ENCODE measurements around the gene LPCAT3.
A peak's percentile ranks its signal among the peaks of the same experiment; 100 is the strongest.

LPCAT3 gene

DNA sequence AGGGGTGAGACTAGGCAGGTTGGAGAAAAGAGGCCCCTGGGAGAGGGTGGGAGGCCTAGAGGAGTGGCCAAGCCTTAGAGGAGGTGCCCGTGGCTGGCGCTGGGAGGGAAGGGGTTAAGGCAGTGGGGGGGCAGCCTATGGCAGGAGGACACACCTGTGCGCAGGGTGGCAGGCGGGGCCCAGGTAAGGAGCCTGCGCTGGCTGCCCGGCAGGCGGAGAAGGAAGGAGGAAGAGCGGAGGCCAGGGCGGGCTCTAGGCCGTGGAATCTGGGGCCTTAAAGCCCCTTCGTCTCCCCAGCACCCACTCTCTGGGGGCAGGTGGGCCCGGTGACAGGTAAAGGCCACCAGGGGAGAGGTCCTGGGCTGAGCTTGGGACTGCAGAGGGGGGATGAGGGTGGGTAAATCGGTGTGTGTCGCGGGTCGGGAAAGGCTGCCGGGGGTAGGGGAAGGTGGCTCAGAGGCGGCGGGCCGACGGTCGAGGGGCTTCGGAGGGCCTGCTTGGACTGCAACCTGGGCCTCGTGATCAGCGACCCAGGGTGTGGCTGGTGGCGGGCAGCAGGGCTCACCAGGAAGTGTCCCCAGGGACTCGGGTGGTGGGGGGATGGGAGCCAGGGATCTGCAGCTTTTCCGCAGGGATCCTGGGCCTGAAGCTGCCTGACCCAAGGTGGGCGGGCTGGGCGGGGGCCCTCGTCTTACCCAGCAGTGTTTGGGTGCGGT is 55.1 kb downstream of the LPCAT3 start:
- Mint-ChIP-seq H3K4me1 (ENCODE audit: low read depth in 2 of 2) (peaks cover 44 to 47% of the 10 kb centered on the region in 2 donors), H3K9me3 (no peaks in the 10 kb centered on the region), H3K27me3 (no peaks in the 10 kb centered on the region), H3K4me3 (no peak overlapping the region), H3K36me3 (ENCODE audit: insufficient read depth) (peaks cover 65% of the 10 kb centered on the region), H3K27ac (peak overlapping the region; percentile 99)
- no peak for DNase-seq
- no peak for ATAC-seq (replicated peaks)

- DNase-seq (no peak), ATAC-seq (replicated peaks) (no peak)
- H3K27me3 Mint-ChIP-seq = no peaks in the 10 kb centered on the region
- H3K36me3 Mint-ChIP-seq (ENCODE audit: insufficient read depth) = peaks cover 70% of the 10 kb centered on the region
- H3K4me1 Mint-ChIP-seq (ENCODE audit: low read depth in 2 of 2) = peaks cover 49 to 54% of the 10 kb centered on the region in 2 donors
- H3K9me3 Mint-ChIP-seq = no peaks in the 10 kb centered on the region
- H3K4me3 Mint-ChIP-seq = peak overlapping the region; percentile 87 to 98
- H3K27ac Mint-ChIP-seq = peak overlapping the region; percentile 99
Measured at GRCh38 chr12:6962285-6963015, 55.8 kb downstream of the LPCAT3 start.

- ATAC-seq (replicated peaks) (peak; percentile 15), DNase-seq (no peak)
- Mint-ChIP-seq H3K4me3 (peak overlapping the region; percentile 87 to 98), H3K36me3 (ENCODE audit: insufficient read depth) (peaks cover 72% of the 10 kb centered on the region), H3K27me3 (no peaks in the 10 kb centered on the region), H3K4me1 (ENCODE audit: low read depth in 2 of 2) (peaks cover 55 to 59% of the 10 kb centered on the region in 2 donors), H3K9me3 (no peaks in the 10 kb centered on the region), H3K27ac (peak overlapping the region; percentile 99)
Measured at GRCh38 chr12:6961695-6962284, 56.5 kb downstream of the LPCAT3 start.

DNA sequence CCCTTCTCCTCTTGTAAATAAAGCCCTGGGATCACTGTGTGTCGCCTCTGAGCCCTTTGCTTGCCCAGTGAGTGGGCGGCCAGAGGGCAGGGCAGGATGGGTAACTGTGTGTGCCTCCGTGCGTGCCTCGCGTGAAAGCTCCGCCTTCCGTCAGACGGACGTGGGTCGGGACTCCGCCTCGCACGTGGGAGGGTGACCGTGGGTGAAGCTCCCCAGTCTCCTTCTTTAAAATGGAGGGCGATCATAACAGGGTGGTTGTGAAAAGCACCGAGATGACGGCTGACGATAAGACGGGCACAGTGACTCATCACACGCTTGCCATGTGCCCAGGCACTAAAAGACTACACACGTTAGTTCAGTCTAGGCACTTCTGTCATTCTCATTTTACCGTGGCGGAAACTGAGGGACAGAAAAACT is 57.0 kb downstream of the LPCAT3 start:
- peaks cover 72% of the 10 kb centered on the region for H3K36me3 Mint-ChIP-seq (ENCODE audit: insufficient read depth)
- peak overlapping the region; percentile 87 to 98 for H3K4me3 Mint-ChIP-seq
- H3K27ac Mint-ChIP-seq = peak overlapping the region; percentile 99
- ATAC-seq (replicated peaks) = peak; percentile 77
- H3K9me3 Mint-ChIP-seq = no peaks in the 10 kb centered on the region
- peak; percentile 83 to 87 (median 86) for DNase-seq
- no peaks in the 10 kb centered on the region for H3K27me3 Mint-ChIP-seq
- H3K4me1 Mint-ChIP-seq (ENCODE audit: low read depth in 2 of 2) = peaks cover 60 to 64% of the 10 kb centered on the region in 2 donors

DNA sequence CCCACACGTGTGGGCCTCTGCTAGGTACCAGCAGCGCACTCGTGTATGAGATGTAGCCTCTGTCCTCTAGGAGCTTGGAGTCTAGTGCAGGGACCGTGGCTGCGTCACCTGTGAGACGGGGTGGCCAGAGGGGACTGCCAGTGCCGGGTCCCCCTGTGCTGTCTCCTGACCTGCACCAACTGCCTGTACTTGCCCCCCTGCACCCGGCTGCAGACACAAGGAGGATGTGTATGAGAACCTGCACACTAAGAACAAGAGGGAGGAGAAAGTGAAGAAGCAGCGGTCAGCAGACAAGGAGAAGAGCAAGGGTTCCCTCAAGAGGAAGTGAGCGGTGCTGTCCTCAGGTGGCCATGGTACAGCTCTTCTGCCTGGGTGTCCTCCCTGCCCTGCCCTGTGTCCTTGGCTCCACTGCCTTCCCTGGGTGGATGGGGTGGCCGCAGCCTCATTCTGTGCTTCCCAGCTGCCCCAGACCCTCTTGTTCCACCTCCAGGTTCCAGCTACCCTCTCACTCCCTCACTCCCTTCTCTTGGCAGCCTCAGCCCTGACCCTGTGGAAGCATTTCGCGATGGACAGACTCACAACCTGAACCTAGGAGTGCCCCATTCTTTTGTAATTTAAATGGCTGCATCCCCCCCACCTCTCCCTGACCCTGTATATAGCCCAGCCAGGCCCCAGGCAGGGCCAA is 57.5 kb downstream of the LPCAT3 start:
- Mint-ChIP-seq H3K27me3 (no peaks in the 10 kb centered on the region), H3K4me1 (ENCODE audit: low read depth in 2 of 2) (peaks cover 66 to 70% of the 10 kb centered on the region in 2 donors), H3K27ac (peak overlapping the region; percentile 99), H3K9me3 (no peaks in the 10 kb centered on the region), H3K36me3 (ENCODE audit: insufficient read depth) (peaks cover 72% of the 10 kb centered on the region), H3K4me3 (peak overlapping the region; percentile 87 to 98)
- ATAC-seq (replicated peaks) = peak; percentile 6
- no peak for DNase-seq

- peak overlapping the region; percentile 99 for H3K27ac Mint-ChIP-seq
- no peaks in the 10 kb centered on the region for H3K9me3 Mint-ChIP-seq
- no peaks in the 10 kb centered on the region for H3K27me3 Mint-ChIP-seq
- DNase-seq (no peak), ATAC-seq (replicated peaks) (no peak)
- peak overlapping the region; percentile 98 for H3K4me3 Mint-ChIP-seq
- peaks cover 68 to 73% of the 10 kb centered on the region in 2 donors for H3K4me1 Mint-ChIP-seq (ENCODE audit: low read depth in 2 of 2)
- H3K36me3 Mint-ChIP-seq (ENCODE audit: insufficient read depth) = peaks cover 72% of the 10 kb centered on the region
Measured at GRCh38 chr12:6959805-6960592, 58.3 kb downstream of the LPCAT3 start.

DNA sequence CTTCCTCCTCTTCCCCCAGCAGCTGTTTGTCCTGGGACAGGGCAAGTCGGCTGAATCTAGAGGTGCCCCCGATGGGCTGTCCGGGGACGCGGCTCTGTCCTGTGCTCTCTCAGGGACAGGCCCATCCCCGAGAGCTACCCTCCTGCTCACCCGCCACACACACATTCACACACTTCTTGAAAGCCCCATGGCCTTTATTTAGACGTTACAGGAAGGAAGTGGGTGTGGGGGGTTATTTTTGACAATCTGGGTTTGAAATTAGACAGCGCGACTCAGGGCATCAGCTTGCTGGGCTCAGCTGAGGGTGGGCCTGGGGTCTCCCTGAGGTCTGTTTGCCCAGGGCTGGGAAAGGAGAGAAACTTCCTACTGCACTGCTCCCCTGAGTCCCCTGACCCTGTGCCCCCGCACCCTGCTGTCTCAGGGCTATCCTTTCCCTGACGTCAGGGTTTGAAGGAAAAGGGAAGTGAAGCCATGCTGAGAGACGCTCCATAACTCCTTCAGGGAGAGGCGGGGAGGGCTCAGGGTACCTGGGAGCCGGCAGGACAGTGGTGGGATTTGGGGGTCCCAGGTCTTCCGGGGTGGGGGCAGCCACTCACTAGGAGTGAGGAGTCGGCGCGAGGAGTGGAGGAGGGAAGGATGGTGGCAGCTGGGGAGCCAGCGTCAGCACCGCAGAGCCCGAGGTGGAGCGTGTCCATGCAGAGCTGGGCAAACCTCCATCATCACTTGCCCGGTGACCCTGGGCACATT is 59.0 kb downstream of the LPCAT3 start:
- DNase-seq (peak; percentile 68 to 77 (median 77)), ATAC-seq (replicated peaks) (peak; percentile 60)
- Mint-ChIP-seq H3K9me3 (no peaks in the 10 kb centered on the region), H3K4me3 (peak overlapping the region; percentile 98), H3K27ac (peak overlapping the region; percentile 98 to 99), H3K27me3 (no peaks in the 10 kb centered on the region), H3K4me1 (ENCODE audit: low read depth in 2 of 2) (peaks cover 74 to 77% of the 10 kb centered on the region in 2 donors), H3K36me3 (ENCODE audit: insufficient read depth) (peaks cover 79% of the 10 kb centered on the region)

DNA sequence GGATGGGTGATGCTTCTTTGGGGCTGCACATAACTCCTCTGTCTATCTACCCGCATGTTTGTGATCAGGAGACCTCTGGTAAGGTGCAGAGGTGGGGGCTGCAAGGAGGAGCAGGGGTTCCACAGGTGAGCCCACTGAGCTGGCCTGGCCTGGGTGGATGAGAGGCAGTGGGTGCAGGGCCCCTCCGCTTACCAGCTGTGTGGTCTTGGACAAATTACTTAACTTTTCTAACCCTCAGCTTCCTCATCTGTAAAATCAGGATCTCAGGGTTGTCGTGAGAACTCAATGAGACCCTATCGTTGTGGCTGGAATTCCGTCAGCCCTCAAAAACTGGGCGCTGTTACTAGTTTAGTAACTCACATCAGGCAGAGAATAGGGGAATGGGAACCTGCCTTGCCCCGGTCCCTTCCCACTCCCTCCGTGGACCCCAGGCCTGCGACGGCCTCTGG is 59.6 kb downstream of the LPCAT3 start:
- H3K36me3 Mint-ChIP-seq (ENCODE audit: insufficient read depth) = peaks cover 85% of the 10 kb centered on the region

DNA sequence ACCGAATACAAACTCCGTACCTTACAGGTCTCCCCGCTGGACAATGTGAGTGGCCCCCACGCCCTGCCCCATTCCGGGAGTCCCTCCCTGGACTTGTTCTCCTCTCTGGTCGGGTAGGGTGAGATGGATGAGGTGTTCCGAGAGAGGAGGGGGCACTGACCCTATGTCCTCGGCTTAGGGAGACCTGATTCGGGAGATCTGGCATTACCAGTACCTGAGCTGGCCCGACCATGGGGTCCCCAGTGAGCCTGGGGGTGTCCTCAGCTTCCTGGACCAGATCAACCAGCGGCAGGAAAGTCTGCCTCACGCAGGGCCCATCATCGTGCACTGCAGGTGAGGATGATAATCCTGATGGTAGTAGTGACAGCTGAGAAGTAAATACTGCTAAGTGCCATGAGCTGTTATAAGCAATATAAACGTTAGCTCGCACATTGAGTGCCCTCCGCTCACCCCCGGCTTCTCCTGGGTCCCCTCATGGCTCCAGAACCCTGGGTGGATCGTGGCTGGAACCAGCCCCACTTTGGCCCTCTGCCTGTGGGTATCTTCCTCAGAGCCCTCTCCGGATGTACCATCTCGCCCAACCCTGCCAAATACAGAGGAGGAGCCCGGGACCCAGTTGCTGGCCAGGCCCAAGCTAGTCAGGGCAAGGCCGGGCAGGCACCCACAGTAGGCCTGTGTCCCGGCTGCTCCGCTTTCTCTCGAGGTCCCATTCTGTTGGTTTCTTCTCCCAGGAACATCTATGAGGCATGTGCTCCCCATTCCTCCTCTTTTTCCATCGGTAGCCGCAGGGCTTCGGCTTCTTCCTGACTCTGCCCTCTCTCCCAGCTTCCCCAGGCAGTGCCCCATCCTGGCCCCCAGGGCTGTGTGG is 60.3 kb downstream of the LPCAT3 start:
- Mint-ChIP-seq H3K4me3 (peak overlapping the region; percentile 98), H3K4me1 (ENCODE audit: low read depth in 2 of 2) (peaks cover 84% of the 10 kb centered on the region in 2 donors), H3K27ac (peak overlapping the region; percentile 98 to 99), H3K9me3 (no peaks in the 10 kb centered on the region), H3K27me3 (no peaks in the 10 kb centered on the region), H3K36me3 (ENCODE audit: insufficient read depth) (peaks cover 92% of the 10 kb centered on the region)
- ATAC-seq (replicated peaks) = no peak
- no peak for DNase-seq

More for the DNA sequence above, 59.6 kb downstream of the LPCAT3 start:
- H3K4me1 Mint-ChIP-seq (ENCODE audit: low read depth in 2 of 2) = peaks cover 80% of the 10 kb centered on the region in 2 donors
- peak overlapping the region; percentile 98 to 99 for H3K27ac Mint-ChIP-seq
- no peaks in the 10 kb centered on the region for H3K9me3 Mint-ChIP-seq
- DNase-seq = no peak
- no peak for ATAC-seq (replicated peaks)
- H3K27me3 Mint-ChIP-seq = no peaks in the 10 kb centered on the region
- H3K4me3 Mint-ChIP-seq = peak overlapping the region; percentile 98

DNA sequence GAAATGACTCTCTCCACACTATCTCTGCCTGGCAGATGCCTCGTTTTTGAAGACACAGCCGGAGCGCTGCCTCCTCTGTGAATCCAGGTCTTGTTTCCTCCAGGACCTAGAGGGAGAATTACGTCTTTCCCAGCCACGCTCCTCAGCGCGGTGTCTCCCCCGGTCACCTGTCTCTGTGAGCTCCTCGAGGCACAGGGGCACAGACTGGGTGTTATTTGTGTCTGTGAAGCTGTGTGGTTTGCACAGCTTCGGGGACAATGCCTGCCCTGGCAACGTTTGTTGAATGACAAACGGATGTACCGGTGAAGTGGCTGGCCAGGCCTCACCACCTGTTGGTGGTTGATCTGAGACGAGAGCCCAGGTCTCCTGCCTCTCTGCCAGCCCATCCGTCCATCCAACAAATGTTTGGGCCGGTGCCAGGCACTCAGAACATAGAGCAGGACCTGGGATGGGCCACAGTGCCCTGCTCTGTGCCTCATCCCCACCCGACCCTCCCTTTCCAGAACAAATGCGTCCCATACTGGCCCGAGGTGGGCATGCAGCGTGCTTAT is 61.0 kb downstream of the LPCAT3 start:
- ATAC-seq (replicated peaks) (peak; percentile 27), DNase-seq (peak in 2 of 3 experiments; percentile 57 to 59)
- H3K4me3 Mint-ChIP-seq = peak overlapping the region; percentile 98
- H3K4me1 Mint-ChIP-seq (ENCODE audit: low read depth in 2 of 2) = peaks cover 90 to 91% of the 10 kb centered on the region in 2 donors
- peaks cover 99% of the 10 kb centered on the region for H3K36me3 Mint-ChIP-seq (ENCODE audit: insufficient read depth)
- H3K27me3 Mint-ChIP-seq = no peaks in the 10 kb centered on the region
- H3K27ac Mint-ChIP-seq = peak overlapping the region; percentile 98 to 99
- H3K9me3 Mint-ChIP-seq = no peaks in the 10 kb centered on the region

DNA sequence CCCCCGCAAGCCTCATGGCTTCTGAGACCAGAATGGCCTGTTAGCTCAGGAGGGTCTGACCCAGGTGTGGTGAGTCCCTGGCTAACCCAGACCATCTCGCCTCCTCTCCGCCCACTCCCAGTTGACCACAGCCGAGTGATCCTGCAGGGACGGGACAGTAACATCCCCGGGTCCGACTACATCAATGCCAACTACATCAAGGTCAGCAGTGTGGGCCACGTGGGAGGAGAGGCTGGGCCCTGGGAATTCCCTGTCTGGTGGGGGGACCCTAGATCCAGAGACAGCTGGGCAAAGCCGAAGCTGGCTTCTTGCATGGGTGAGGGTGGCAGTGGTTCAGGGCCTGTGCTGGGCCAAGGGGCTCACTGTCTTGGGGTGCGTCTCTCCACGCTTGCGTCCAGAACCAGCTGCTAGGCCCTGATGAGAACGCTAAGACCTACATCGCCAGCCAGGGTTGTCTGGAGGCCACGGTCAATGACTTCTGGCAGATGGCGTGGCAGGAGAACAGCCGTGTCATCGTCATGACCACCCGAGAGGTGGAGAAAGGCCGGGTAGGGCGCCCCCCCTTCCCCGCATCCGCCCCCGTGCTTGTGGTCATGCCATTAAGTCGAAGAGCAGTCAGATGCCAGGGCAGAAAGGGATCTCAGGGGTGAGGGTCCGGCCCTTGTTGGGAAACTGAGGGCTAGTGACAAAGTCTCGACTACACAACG is 62.1 kb downstream of the LPCAT3 start:
- Mint-ChIP-seq H3K4me1 (ENCODE audit: low read depth in 2 of 2) (peaks cover 83 to 87% of the 10 kb centered on the region in 2 donors), H3K9me3 (no peaks in the 10 kb centered on the region), H3K27me3 (no peaks in the 10 kb centered on the region), H3K36me3 (ENCODE audit: insufficient read depth) (peaks cover 100% of the 10 kb centered on the region), H3K27ac (peak overlapping the region; percentile 98 to 99), H3K4me3 (peak overlapping the region; percentile 98)
- ATAC-seq (replicated peaks) (no peak), DNase-seq (peak in 1 of 3 experiments; percentile 49)

Measured in effector memory CD8-positive, alpha-beta T cell (primary cell).